ENCODE data around the gene FAM107A.

The FAM107A gene

GRCh38 chr3:58621086-58621830 lies 44.1 kb upstream of the FAM107A start:
- H3K4me3 ChIP-seq (ENCODE audit: low read depth, low read length), result no peak overlapping the region
- TF ChIP-seq CTCF (IDR thresholded peaks at IDR 0.05; ENCODE audit: borderline replicate concordance, insufficient read depth, low read depth, low read length), result no peak

- TF ChIP-seq CTCF (IDR thresholded peaks at IDR 0.05; ENCODE audit: borderline replicate concordance, insufficient read depth, low read depth, low read length), result no peak
- no peak overlapping the region for H3K4me3 ChIP-seq (ENCODE audit: low read depth, low read length)
These were observed 43.2 kb upstream of the FAM107A start for GRCh38 chr3:58620421-58620820.

GRCh38 chr3:58617338-58617761 lies 40.2 kb upstream of the FAM107A start:
- no peak for TF ChIP-seq CTCF (IDR thresholded peaks at IDR 0.05; ENCODE audit: borderline replicate concordance, insufficient read depth, low read depth, low read length)
- H3K4me3 ChIP-seq (ENCODE audit: low read depth, low read length), result no peak overlapping the region

GRCh38 chr3:58613236-58614132 lies 36.3 kb upstream of the FAM107A start:
- H3K4me3 ChIP-seq (ENCODE audit: low read depth, low read length), result no peak overlapping the region
- TF ChIP-seq CTCF (IDR thresholded peaks at IDR 0.05; ENCODE audit: borderline replicate concordance, insufficient read depth, low read depth, low read length), result no peak

- TF ChIP-seq CTCF (IDR thresholded peaks at IDR 0.05; ENCODE audit: borderline replicate concordance, insufficient read depth, low read depth, low read length), result no peak
- no peak overlapping the region for H3K4me3 ChIP-seq (ENCODE audit: low read depth, low read length)
These were observed 35.6 kb upstream of the FAM107A start for GRCh38 chr3:58612830-58613229.

GRCh38 chr3:58609990-58610389 lies 32.8 kb upstream of the FAM107A start:
- no peak for TF ChIP-seq CTCF (IDR thresholded peaks at IDR 0.05; ENCODE audit: borderline replicate concordance, insufficient read depth, low read depth, low read length)
- H3K4me3 ChIP-seq (ENCODE audit: low read depth, low read length), result no peak overlapping the region
